Heart left ventricle (tissue), 13 donors: ENCODE data around the gene DMD.

Experiments
- CTCF ChIP-seq, 12 donors: fragments of 200-600 bp; sonication (generic) in 4 of 12; IDR thresholded peaks; one replicate each; pipeline versions ENCODE4 v1.5.0 to v1.8.0; 2018 to 2022; ENCODE audit warnings: antibody characterized with exemption in 12 of 12, mild to moderate bottlenecking in 5 of 12
- POLR2A ChIP-seq, 2 donors: fragments of 450-650 bp; IDR thresholded peaks; one replicate each; pipeline ENCODE4 v1.6.1; 2017; ENCODE audit warnings: antibody characterized with exemption in 2 of 2, mild to moderate bottlenecking in 2 of 2, moderate library complexity in 2 of 2
- donor health status: ischemic (EF 13 %, LVEDD 7.1; RV severe dilation, severe dysfunction).
- donor health status: DM: no; HTN: yes; CAD: no.
- donor health status: DM: no; HTN: no; CAD: no.
- donor health status: ischemic (EF 25% LVEDD 6.9; RV normal size, moderate dysfunction).
- donor health status: ischemic (EF 25% LVEDD 5.7; RV mildly dilated, moderate dysfunction).
- donor health status: ischemic (EF 35%, LVEDD 5.7; RV mildly dilated, moderate dysfunction).
- donor health status: nonischemic (EF 11% LVEDD 7.7; RV severe dilation, severe dysfunction).
- donor health status: DM: yes; HTN: yes; CAD: no.
- donor health status: PGD.
- donor health status: ischemic (EF 29% LVEDD 5.4; RV normal size, mild dysfunction).
- donor health status: nonischemic (EF 23%, LVEDD 6.1; RV moderate dilation, normal function).

- TF ChIP-seq CTCF (IDR thresholded peaks at IDR 0.05) (no peak), POLR2A (IDR thresholded peaks at IDR 0.05) (no peak)
Observed at GRCh38 chrX:31355206-31355955, 1856.0 kb downstream of the DMD start.
